Endothelial cell of umbilical vein (primary cell): ENCODE data around the gene MIGA1. TPM values are rescaled to one million over a fixed set of nuclear protein-coding genes. Genes with fewer than 3 reads are reported as not detected.

Experiments
- BruUV-seq: library from RNA; stranded (reverse); fragments of 400-500 nt; replicated peaks from 2 replicates; lab custom pipeline; 2021; lab: Mats Ljungman, UMichigan
- CTCF ChIA-PET: fragments of 300-600, 350-600 bp; sonication (Branson Sonifier 250); formaldehyde crosslinking; loops from one replicate; lab custom pipeline; 2021; ENCODE audit warnings: antibody characterized with exemption, inconsistent platforms; lab: Charles Lee
- POLR2A ChIA-PET: fragments of 300-600, 350-600 bp; sonication (Branson Sonifier 250); formaldehyde crosslinking; loops from one replicate; lab custom pipeline; 2021; ENCODE audit warnings: antibody characterized with exemption, inconsistent platforms; lab: Charles Lee
- DNase-seq: peaks from one replicate; pipeline ENCODE4 v3.0.0-alpha.2; 2011; ENCODE audit warnings: low read depth, low spot score
- FAIRE-seq: peaks from 2 replicates; lab custom pipeline; 2011; peaks lifted over from hg19 to GRCh38; lab: Jason Lieb, UNC
- H2AFZ ChIP-seq: 2 replicates; pipeline ENCODE4 v1.6.0; 2012; ENCODE audit warnings: low read depth, low read length, control low read depth, inconsistent platforms
- H3K27ac ChIP-seq: 2 replicates; pipeline ENCODE4 v1.5.1; 2011; ENCODE audit warnings: low read depth, mild to moderate bottlenecking, control low read depth, low read length, moderate library complexity; ENCODE audit not compliant: insufficient read depth
- H3K27me3 ChIP-seq, 2 experiments: 2 replicates each; pipeline versions ENCODE4 v1.6.0 to v1.6.1; 2011; ENCODE audit warnings: low read length in 2 of 2, mixed read lengths in 1 of 2; ENCODE audit not compliant: control insufficient read depth in 2 of 2, insufficient read depth in 2 of 2
- H3K36me3 ChIP-seq, 2 experiments: 2 replicates in 1 of 2; 3 replicates in 1 of 2; pipeline ENCODE4 v1.5.1; 2011; ENCODE audit warnings: low read length in 2 of 2, mild to moderate bottlenecking in 1 of 2, moderate library complexity in 1 of 2; ENCODE audit not compliant: control insufficient read depth in 2 of 2, insufficient read depth in 2 of 2; ENCODE audit errors: extremely low read depth in 1 of 2
- H3K4me1 ChIP-seq: 3 replicates; pipeline ENCODE4 v1.5.1; 2011; ENCODE audit warnings: mild to moderate bottlenecking, low read length; ENCODE audit not compliant: control insufficient read depth, insufficient read depth; ENCODE audit errors: extremely low read depth
- H3K4me2 ChIP-seq: 2 replicates; pipeline ENCODE4 v1.6.1; 2011; ENCODE audit warnings: low read length, control low read depth, mixed read lengths; ENCODE audit not compliant: insufficient read depth
- H3K4me3 ChIP-seq, 3 experiments: fragments of 200-600 bp in 1 of 3; sonication (generic), shearing (Covaris generic) in 1 of 3; replicated peaks in 1 of 3; 2 replicates each; pipeline ENCODE4 v1.5.1; 2011 to 2016; ENCODE audit warnings: control low read depth in 3 of 3, low read length in 3 of 3, mild to moderate bottlenecking in 2 of 3, inconsistent platforms in 1 of 3, low read depth in 1 of 3, moderate library complexity in 1 of 3; ENCODE audit not compliant: insufficient read depth in 1 of 3
- H3K79me2 ChIP-seq: 2 replicates; pipeline ENCODE4 v1.6.0; 2012; ENCODE audit warnings: low read length, inconsistent platforms; ENCODE audit not compliant: control insufficient read depth, insufficient read depth
- H3K9ac ChIP-seq: replicated peaks from 2 replicates; pipeline ENCODE3; 2011; ENCODE audit warnings: low read length, control low read depth; ENCODE audit not compliant: insufficient read depth; ENCODE audit errors: extremely low read depth
- H3K9me1 ChIP-seq: replicated peaks from 3 replicates; pipeline ENCODE4 v1.6.0; 2011; ENCODE audit warnings: mild to moderate bottlenecking, low read length; ENCODE audit not compliant: control insufficient read depth, insufficient read depth; ENCODE audit errors: extremely low read depth
- H3K9me3 ChIP-seq: replicated peaks from 2 replicates; pipeline ENCODE4 v1.5.1; 2012; ENCODE audit warnings: low read length, inconsistent platforms; ENCODE audit not compliant: control insufficient read depth, insufficient read depth
- H4K20me1 ChIP-seq: replicated peaks from 2 replicates; pipeline ENCODE3; 2011; ENCODE audit warnings: mild to moderate bottlenecking, low read length; ENCODE audit not compliant: control insufficient read depth, insufficient read depth; ENCODE audit errors: extremely low read depth
- CTCF ChIP-seq, 2 donors: IDR thresholded peaks; 1 replicate in 1 of 2; 2 replicates in 1 of 2; pipeline ENCODE4 v1.5.1; 2011; ENCODE audit warnings: low read length in 2 of 2, mild to moderate bottlenecking in 2 of 2, moderate library complexity in 2 of 2, control low read depth in 1 of 2, inconsistent platforms in 1 of 2, low read depth in 1 of 2; ENCODE audit not compliant: insufficient read depth in 1 of 2; ENCODE audit errors: extremely low read depth in 1 of 2
- EZH2 ChIP-seq: IDR thresholded peaks from 2 replicates; pipeline ENCODE4 v1.6.1; 2012; ENCODE audit warnings: borderline replicate concordance, low read depth, mild to moderate bottlenecking, moderate library complexity, low read length, inconsistent platforms; ENCODE audit not compliant: severe bottlenecking
- FOS ChIP-seq: IDR thresholded peaks from 2 replicates; pipeline ENCODE4 v1.6.1; 2011; ENCODE audit warnings: mild to moderate bottlenecking, low read length, moderate library complexity, borderline replicate concordance; ENCODE audit not compliant: insufficient read depth
- GATA2 ChIP-seq: IDR thresholded peaks from 2 replicates; pipeline ENCODE4 v1.7.0; 2011; ENCODE audit warnings: low read depth, mild to moderate bottlenecking, moderate library complexity, mixed read lengths, low read length; ENCODE audit not compliant: insufficient read length, insufficient read depth
- JUN ChIP-seq: IDR thresholded peaks from 2 replicates; pipeline ENCODE4 v1.6.1; 2011; ENCODE audit warnings: borderline replicate concordance, low read depth; ENCODE audit not compliant: insufficient read length, insufficient read depth
- MAX ChIP-seq: IDR thresholded peaks from 2 replicates; pipeline ENCODE4 v1.6.1; 2011; ENCODE audit not compliant: insufficient read depth, insufficient read length
- MYC ChIP-seq: IDR thresholded peaks from one replicate; pipeline ENCODE4 v1.6.1; 2011; ENCODE audit warnings: mild to moderate bottlenecking, low read depth, low read length
- POLR2A ChIP-seq: IDR thresholded peaks from 2 replicates; pipeline ENCODE4 v1.6.1; 2012; ENCODE audit warnings: low read depth, mild to moderate bottlenecking, control low read depth, low read length
- POLR2AphosphoS5 ChIP-seq: IDR thresholded peaks from 2 replicates; pipeline ENCODE4 v1.6.1; 2012; ENCODE audit warnings: low read depth, mild to moderate bottlenecking, control low read depth, low read length, moderate library complexity; ENCODE audit not compliant: insufficient read depth
- dilution Hi-C: fragments of 300-500 bp; cut with MboI; formaldehyde crosslinking; loops from one replicate; pipeline ENCODE4 v1.15.0; 2019; ENCODE audit warnings: low sequenced_read_pairs; ENCODE audit not compliant: extremely low pct_ligation_motif_present
- intact Hi-C: fragments of 100-400 bp; cut with micrococcal nuclease; formaldehyde crosslinking; loops from one replicate; pipeline ENCODE4 v1.10.0; 2022
- polyA plus RNA-seq, 4 experiments: library from polyadenylated mRNA; depleted of rRNA in 3 of 4; stranded (reverse) in 3 of 4; unstranded in 1 of 4; fragments of >200 nt; gene quantifications; 2 replicates each; pipeline versions ENCODE4 v1.2.1 to v1.2.3, GENCODE V29; 2011 to 2012; ENCODE audit warnings: missing spikeins in 1 of 4
- total RNA-seq: library from RNA; stranded (reverse); gene quantifications from 2 replicates; pipeline ENCODE4 v1.2.3, GENCODE V29; 2021

MIGA1 gene
- total and polyA plus RNA-seq, 2 donors (not counting 3 experiments of a cell fraction or from before 2014, with no cell fraction given), result 2.8 to 14.6 TPM

DNA sequence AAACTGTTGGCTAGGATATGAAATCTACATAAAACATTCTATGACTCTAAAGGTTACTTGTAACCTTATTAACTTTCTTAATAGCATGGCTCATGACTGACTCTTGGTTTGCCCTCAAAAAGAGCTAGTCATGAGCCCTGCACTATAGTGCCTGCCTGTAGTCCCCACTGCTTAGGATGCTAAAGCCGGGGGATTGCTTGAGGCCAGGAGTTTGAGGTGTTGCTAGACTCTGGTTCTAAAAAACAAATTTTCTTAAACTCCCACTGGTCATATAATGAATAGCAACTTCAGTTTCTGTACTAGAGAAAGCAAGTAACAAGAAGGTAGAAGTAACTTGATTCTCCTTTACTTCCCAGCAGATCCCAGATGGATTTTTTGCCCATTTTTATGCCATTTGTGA is 93.2 kb downstream of the MIGA1 start:
- no peaks in the 10 kb centered on the region for H3K27me3 ChIP-seq
- ChIA-PET CTCF (no interaction called here), POLR2A (no interaction called here)
- no peaks in the 10 kb centered on the region for H3K79me2 ChIP-seq
- FAIRE-seq (no peak), DNase-seq (no peak)
- no TSS peak for BruUV-seq
- TF ChIP-seq GATA2 (no peak), POLR2A (no peak), EZH2 (no peak), JUN (no peak), FOS (no peak), MAX (no peak), MYC (no peak), CTCF (IDR thresholded peaks at IDR 0.05; ENCODE audit: extremely low read depth in 1 of 2, insufficient read depth in 1 of 2, low read depth in 1 of 2, low read length in 2 of 2) (no peak), POLR2AphosphoS5 (no peak)
- H3K4me3 ChIP-seq, result no peak overlapping the region
- H3K9me3 ChIP-seq, result no peaks in the 10 kb centered on the region
- H3K9ac ChIP-seq, result no peak overlapping the region
- no peak overlapping the region for H2AFZ ChIP-seq
- H3K27ac ChIP-seq, result no peak overlapping the region
- H3K9me1 ChIP-seq, result no peaks in the 10 kb centered on the region
- H3K4me1 ChIP-seq, result no peaks in the 10 kb centered on the region
- no peaks in the 10 kb centered on the region for H3K36me3 ChIP-seq
- dilution Hi-C loops, result no loop called here
- intact Hi-C loops, result no loop called here
- no peak overlapping the region for H3K4me2 ChIP-seq
- no peaks in the 10 kb centered on the region for H4K20me1 ChIP-seq
